HG03460 (cell line): ENCODE measurements around the gene ZDHHC13.

ENCODE experiments used
- ATAC-seq: cut with Tn5 transposase; IDR thresholded peaks from one replicate; pipeline ENCODE4 v1.9.1; 2021; ENCODE audit not compliant: unreplicated experiment

The ZDHHC13 gene, protein sequence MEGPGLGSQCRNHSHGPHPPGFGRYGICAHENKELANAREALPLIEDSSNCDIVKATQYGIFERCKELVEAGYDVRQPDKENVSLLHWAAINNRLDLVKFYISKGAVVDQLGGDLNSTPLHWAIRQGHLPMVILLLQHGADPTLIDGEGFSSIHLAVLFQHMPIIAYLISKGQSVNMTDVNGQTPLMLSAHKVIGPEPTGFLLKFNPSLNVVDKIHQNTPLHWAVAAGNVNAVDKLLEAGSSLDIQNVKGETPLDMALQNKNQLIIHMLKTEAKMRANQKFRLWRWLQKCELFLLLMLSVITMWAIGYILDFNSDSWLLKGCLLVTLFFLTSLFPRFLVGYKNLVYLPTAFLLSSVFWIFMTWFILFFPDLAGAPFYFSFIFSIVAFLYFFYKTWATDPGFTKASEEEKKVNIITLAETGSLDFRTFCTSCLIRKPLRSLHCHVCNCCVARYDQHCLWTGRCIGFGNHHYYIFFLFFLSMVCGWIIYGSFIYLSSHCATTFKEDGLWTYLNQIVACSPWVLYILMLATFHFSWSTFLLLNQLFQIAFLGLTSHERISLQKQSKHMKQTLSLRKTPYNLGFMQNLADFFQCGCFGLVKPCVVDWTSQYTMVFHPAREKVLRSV

DNA sequence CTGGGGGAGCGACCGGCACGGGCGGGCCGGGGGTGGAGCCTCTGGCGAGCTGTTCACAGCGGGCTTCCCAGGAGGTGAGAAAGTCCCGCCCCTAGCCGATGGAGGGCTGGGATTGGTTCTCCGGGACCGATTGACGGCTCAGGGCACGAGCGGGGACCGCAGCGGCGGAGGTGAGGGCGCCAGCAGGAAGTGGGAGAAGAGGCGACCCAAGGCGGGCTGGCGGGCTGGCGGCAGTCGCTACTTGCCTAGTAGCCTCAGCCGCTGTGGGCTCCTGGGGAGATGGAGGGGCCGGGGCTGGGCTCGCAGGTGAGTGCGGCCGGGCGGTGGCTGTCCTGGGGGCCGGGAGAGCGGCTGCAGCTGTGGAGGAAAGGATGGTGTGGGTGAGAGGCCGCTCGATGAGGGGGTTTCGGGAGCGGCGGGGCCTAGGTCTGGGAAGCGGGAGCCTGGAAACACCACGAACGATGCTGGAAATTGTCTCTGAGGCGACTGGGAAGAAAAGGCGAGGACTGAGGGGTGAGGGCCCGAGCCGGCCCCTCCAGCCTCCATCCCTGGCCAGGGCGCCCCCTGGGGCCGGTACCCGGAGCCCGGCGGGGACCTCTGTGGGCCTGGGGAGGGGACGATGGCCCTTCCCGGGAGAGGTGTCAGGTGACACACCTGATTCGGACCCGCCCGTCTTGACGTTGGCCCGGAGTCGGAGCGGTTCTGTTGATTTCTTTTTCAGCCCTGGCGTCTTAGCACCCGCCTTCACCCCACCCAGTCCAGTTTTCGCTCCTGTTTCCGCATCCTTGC is at the start of gene ZDHHC13:
TSS of gene ZDHHC13 (plus strand) at position 198 of the 789 bp plus-strand sequence. CDS start at position 280, 82 bp downstream.
- ATAC-seq: peak; percentile 100

DNA sequence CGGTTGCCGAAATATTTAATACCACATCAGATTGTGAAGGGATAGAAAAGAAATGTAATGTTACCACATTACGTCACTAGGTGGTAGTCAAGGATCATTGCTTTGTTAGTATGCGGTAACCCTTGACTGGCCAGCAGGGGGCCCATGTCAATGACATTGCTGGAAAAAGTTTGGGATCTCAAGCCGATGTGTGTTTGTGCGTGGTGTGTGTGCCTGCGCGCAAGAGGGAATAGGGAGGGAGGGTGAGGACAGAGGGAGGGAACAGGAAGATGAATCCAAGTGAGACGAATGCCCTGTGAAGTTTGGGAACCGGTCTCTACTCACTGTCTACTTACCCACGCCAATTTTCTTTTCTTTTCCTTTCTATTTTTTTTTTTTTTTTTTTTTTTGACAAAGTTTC is 45.7 kb upstream of the ZDHHC13 start:
- ATAC-seq: peak; percentile 96

DNA sequence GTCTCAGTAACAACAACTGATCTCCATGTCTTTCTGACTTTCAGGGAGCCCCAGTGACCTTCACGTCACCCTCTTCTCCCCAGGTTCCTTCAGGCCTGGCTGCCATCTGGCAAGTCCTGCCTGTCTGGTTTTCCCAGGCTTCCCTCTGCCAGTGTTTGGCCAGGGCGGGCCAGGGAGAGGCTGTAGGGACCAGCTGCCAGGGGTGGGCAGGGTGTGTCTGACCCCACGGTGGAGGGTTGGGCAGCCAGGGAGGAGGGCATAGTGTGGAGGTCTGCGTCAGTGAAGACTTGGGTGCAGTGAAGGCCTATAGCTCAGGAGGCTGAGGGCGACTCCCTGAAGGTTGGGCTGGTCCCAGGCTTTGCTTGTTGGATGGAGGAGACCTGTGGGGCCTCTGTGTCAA is 44.5 kb upstream of the ZDHHC13 start:
- no peak for ATAC-seq

DNA sequence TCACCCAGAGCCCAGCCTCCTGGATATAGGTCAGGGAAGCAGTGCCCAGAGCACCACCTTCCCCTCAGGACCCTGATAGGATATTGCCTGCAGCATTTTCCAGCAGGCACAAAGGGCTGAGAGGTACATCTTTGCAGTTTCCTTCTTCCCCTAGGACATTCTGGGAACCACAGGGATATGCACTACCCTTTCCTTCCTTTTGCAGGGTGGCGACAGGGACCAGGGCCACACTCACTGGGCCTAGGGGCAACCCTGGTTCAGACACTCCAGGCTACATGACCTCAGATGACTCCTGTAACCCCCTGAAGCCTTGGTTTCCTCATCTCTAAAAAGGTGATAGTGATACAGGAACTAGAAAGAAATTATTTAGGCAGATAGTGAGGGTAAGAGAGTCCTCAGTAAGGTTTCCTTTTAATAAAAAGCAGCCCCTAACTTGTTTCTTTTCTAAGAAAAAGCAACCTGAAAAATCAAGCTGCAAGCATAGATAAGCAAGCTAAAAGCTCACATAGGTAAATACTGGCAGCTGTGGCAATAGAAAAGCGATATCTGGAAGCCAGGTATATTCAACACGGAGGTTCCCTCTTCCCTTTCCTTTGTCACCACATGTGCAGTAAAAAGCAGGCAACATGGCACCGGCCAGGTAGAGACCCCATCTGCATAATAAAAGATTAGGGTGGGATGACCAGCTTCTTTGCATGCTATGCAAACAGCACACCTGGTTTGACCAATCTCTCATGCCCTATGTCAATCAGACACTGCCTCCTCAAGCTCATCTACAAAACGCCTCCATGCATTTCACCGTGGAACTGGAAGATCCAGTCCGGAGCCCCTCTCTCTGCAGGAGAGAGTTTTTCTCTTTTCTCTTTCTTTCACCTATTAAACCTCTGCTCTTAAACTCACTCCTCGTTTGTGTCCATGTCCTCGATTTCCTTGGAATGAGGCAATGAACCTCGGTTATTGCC is 43.2 kb upstream of the ZDHHC13 start:
- no peak for ATAC-seq

DNA sequence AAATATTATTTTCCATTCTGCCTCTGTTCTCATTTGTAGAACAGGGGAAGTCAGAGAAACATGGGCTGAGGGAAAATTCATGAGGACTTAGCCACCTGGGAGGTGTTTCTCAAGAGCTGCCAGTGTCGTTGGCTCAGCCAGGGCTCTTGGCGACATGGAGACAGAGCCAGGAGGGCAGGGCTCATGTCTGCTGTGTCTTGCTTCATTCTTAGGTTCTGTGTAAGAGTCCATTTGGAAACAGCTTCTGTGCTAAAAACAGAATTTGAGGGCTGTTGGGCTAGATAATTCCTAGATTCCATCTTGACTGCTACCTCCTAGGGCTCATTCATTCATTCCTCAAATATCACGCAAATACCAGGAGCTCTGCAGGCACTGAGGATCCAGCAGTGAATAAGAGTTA is 41.3 kb upstream of the ZDHHC13 start:
- no peak for ATAC-seq

DNA sequence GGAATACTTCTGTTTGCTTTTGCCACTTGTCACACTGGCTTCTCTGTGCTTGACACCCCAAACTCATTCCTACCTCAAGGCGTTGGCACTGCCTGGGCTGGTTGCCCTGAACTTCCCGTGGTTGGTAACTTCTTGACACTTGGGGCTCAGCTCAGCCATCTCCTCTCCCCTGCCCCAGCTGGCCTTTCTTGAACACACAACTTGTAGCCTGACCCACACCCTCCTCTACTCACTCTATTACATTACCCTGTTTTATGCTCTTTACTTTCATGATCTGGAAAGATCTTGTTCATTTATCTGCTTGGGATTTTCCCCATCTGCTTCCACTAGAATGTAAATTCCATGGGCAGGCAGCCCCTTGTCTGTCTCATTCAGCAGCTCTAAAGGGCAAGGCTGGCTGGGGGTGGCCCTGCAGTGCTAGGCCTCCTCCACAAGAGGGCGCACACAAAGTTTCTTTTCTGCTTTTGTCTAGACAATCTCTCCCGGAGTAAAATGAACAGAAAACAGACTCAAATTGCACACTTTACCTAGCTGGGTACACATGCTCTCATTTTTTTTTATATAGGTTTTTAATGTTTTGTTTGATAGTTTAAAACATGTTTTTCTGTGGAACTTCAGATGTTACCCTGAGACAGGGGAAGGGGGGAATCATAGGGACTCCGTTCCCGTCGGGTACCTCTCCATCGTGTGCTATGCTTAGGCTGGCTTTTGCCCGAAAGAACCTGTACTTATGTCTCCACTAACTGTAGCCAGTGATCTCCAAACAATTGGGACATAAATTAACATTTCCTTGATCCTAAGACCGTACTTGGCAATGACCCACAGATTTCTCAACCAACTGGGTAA is 40.0 kb upstream of the ZDHHC13 start:
- ATAC-seq: peak; percentile 62

DNA sequence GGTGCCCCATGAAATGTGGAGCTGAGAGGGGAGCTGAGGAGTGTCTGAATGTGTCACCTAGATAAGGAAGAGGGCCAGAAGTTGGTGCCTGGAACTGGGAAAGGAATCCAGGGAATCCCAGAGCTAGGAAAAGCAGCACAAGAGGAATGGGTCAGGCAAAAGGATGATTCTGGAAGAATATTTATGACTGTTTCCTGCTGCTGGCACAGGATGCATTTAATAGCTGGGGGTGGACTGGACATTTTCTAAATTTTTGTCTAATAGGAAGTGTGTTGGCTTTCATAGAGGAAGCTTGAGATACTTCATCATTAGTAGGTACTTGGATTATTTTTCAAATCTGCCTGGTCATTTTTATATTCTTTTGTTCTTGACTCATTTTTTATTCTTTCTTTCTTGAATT is 39.0 kb upstream of the ZDHHC13 start:
- no peak for ATAC-seq

DNA sequence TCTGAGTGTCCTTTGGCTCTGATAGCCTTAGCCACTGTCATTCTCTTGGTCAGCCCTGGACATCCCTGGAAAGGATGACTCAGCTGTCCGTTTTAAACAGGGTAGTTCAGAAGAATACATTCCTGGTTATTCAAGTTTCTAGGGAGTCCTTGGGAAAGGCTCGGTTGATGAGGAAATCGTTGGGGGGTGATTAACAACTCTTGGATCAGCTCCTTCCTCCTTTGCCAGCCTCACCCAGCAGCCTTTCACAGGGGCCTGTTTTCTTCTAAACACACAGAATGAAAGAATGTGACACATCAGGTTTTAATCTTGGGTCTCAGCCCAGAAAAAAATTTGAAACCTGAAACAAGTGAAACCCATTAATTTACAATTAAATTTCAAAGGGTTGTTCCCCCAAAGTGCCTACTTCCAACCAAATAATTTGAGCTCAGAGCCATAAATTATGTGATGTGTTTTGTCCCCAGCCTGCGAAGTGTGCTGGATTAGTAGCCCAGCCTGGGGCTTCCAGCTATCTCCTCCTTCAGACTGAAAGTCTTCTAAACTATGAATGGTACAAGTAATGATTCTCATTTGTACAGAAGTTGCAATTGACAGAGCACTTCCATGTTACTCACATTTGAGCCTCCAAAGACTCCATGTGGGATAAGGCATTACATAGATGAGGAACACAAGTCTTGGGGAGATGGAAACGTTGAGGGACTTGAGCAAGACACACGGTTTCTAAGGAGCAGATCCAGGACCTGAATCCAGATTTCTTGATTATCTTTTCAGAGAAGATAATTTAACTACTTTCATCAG is 37.1 kb upstream of the ZDHHC13 start:
- no peak for ATAC-seq

DNA sequence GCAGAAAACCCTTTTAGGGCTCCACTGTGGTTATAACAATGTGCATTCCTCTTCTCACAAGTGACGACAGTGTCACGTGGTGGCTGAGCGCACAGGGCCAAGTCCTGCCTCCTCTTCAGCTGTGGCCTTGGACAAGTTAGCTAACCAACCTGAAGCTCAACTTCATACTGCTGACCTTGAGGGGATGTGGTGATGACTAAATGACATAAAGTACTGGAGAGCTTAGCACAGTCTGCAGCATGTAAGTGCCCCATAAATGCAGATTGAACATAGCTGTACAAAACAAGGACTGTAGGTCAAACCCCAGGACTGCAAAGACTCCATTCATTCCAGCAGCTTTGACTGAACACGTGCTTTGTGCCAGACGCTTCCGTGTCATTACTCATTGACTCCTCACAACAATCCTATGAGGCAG is 36.4 kb upstream of the ZDHHC13 start:
- ATAC-seq: no peak

DNA sequence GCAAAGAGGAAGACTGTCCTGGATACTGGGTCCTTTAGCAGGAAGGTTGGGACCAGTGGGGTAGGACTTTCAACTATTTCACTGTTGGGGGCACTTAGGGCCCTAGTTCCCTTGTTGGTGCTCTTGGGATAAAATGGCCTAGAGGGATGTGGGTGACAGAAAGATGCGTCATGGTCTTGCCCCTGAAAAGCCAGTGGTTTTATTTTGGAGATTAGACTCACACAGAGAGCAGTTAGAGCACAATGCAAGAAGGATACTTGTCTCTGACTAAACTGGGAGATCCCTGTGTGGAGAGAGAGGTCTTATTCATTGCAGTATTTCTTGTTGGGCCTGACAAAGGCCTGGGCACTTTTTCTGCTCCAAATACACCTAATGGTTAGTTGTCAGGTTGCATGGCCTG is 33.8 kb upstream of the ZDHHC13 start:
- no peak for ATAC-seq

DNA sequence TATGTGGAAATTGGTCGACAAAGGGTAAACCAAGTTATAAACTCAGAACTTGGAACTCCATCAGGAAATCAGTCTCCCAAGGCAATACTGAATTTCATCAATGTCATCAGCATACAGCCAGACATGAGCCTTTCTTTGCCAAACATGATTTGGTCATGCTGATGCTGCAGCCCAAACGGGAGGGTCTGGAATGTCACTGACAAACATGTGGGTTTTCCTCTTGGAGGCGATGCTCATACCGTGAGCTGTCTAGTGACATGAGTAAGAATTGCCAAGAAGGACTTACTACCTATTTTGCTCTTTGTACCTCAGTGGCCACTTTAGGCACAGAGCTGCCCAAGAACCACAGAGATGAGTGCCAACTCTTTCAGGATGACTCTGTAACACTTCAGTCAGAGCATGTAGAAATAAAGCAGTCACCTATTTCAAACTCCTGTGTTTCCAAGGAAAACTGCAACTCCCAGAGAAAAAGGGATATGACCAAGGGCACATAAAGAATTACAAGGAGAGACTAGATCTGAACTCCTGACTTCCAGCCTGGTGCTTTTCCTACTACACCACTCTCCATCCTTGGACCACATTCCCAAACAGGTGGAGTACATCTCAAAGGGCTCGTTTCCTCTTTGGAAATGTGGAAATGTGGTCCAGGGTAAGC is 32.2 kb upstream of the ZDHHC13 start:
- no peak for ATAC-seq

DNA sequence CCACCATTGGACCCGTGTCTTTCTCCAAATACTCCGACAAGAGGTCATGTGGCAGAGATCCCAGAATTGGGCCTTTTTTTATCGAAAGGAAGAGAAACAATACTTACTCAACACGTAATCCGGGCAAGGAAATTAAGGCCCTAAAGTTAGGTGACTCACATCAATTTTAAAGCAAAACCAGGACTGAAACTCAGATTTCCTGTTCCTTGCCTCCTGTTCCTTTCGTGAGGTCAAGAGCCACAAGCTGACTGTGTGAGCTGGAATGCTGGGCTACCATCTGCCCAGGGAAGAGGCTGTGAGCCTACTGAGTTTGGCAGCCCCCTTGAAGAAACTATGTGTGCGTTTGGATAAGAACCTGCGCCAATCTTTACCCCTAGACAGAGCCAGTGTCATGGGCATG is 29.3 kb upstream of the ZDHHC13 start:
- ATAC-seq: no peak

DNA sequence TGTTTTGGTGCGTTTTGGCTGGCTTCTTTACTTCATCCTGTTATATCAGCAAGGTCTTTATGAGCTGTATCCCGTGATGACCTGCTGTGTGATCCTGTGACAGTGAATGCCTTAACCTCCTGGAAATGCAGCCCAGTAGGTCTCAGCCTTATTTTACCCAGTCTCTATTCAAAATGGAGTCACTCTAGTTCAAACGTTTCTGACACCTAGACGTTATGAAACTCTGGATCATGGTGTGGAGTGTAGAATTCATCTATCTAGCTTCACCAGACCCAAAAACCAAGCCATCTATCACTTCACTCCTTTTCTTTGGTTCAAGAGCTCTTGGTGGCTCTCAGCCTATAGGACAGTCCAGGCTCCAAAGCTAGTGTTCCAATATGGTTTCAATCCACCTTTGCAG is 28.2 kb upstream of the ZDHHC13 start:
- no peak for ATAC-seq

DNA sequence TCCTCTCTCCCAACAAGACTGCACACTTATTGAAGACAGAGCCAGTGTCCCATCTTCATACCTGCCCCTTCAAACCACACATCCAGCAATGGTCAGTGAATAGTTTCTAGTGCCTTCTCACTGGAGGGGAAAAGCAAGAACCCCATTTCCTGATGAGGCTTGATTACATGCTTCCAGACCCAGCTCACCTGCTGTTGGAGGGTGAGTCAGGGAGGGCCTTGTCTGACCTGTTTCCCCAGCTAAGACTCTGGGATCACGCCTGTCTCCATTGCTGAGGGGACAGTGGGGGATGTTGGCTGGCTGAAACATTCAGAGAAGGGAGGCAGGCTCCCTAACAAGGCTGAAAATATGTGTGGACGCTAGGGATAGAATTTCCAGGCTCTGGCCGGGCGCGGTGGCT is 27.5 kb upstream of the ZDHHC13 start:
- no peak for ATAC-seq

DNA sequence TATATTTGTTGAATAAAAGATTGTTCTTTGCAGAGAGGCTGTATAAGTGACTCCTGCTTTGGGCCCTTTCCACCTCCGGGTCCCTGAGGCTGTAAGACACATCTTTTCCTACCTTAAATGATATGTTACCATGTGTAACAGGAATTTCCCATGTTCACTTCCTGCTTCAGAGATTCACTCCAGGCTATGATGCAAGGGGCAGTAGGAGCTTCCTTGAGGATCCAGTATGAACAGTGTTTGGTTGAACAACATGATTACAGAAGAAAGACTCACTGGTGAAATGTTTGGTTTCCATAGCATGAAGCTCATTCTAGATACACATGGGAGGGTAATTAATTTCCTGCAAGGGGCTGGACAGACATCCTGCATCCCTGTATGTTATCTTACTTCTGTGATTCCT is 25.6 kb upstream of the ZDHHC13 start:
- ATAC-seq: no peak

DNA sequence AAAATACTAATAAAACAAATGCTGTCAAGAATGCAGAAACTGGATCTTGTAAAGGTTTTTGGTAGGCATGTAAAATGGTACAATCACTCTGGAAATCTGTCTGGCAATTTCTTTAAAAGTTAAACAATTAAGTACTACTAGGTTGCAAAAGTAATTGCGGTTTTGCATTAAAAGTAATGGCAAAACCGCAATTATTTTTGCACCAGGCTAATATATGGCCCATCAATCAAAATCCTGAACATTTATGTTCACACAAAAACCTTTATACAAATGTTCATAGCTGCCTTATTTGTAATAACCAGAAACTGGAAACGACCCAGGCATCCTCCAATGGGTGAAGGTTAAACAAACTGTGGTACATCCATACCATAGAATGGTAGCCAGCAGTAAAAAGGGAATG is 24.6 kb upstream of the ZDHHC13 start:
- ATAC-seq: no peak

DNA sequence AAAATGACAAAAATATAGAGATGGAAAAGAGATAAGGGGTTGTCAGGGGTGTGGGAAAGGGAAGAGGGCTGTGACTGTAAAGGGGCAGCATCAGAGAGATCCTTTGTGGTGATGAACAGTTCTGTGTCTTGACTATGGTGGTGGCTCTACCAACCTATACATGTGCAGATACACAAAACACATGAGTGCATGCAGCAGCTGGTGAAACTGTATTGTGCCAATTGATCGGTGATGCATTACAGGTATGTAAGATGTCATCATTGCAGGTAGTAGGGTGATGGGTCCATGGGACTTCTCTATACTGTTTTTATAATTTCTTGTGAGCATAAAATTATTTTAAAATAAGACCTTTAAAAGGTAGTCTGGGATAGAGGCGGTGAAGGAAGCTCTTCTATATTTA is 24.1 kb upstream of the ZDHHC13 start:
- ATAC-seq: no peak

DNA sequence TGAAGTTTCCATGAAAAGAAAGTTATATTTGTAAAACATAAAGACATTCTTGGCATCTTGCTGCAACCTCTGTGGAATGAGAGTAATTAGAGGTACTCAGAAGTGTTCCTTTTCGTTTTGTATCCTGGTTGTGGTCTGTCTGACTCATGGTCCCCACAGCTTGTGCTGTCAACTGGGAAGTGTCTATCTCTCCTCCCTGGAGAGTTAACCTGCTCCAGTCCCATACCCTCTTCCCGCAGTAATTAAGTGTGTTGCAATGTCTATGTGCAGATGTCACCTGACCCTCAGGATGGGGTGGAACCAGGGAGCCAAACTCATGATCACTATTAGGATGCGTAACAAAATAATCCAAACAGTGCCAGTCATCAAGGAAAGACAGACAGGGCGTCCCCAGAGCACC is 23.0 kb upstream of the ZDHHC13 start:
- ATAC-seq: no peak

DNA sequence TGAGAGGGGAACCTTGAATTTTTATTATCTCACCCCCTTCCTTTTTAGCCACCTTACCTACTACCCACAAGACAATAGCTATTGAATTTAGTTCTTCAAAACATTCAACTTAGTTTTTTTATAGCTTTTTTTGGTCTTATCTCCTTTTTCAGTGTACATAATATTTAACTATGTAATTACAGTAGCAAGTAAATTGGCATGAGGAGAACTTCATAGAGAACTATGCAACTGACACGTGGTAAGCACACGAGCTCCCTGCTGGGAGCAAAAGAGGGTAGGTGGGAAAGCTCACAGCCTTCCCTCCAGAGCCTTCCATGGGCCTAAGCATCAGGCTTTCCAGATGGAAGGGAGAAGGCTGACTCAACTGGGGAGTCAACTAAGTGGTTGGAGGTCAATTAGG is 22.1 kb upstream of the ZDHHC13 start:
- ATAC-seq: no peak
